ENCODE results near the gene MRPS2. TPM values are rescaled to one million over a fixed set of nuclear protein-coding genes. Genes with fewer than 3 reads are reported as not detected.

The MRPS2 gene
- total RNA-seq, 1 experiment from 2014 or later = 81.0 TPM

DNA sequence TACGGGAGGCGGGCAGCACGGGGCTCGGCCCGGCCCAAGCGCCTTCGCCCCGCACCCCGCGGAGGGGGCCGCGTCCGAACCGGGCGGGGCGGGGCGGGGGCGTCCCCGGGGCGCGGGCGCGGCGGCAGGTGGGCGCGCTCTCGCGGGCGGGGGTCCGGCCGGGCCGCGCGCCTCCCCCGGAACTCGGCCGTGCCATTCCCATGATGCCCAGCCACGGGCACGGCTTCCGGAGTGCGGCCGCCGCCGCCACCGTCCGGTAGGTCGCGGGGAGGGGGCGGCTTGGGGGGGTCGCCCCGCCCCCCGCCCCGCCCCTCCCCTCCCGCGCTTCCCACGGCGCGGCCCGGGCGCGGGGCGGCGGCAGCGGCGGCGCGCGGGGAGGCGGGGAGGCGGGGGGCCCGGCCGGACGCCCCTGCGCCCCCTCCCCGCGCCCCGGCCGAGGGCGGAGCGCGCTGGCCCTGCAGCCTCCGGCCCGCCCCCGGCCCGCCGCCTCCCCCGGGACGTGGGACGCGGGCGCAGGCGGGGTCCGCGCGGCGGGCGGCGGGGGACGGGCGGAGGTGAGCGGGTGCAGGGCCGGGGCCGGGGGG is 20.9 kb upstream of the MRPS2 start, which contains the start of gene PPP1R26:
Gene PPP1R26 (plus strand): TSS at position 314 of the 584 bp plus-strand sequence. CDS start 4,729 bp downstream, outside the sequence.
- peaks cover 8 to 17% of the 10 kb centered on the region in 2 experiments for H3K4me1 Mint-ChIP-seq
- Histone ChIP-seq H3K4me2 (ENCODE audit: insufficient read depth, insufficient read length, low read length) (peak within 1 kb of the TSS; percentile 90), H2BK5ac (ENCODE audit: insufficient read length, low read length) (no peak within 1 kb of the TSS), H3K9me3 (ENCODE audit: control insufficient read depth, low read depth, low read length) (no peaks in the 10 kb centered on the region), H3K79me2 (ENCODE audit: insufficient read depth, low read length) (no peaks in the 10 kb centered on the region; the same call in 1 of the 2 replicates), H3K27me3 (ENCODE audit: insufficient read depth, low read length) (no peaks in the 10 kb centered on the region), H3K27ac (ENCODE audit: insufficient read length, low read depth, low read length) (no peak within 1 kb of the TSS), H3K18ac (ENCODE audit: insufficient read length, low read depth, low read length) (no peak within 1 kb of the TSS), H4K20me1 (ENCODE audit: control insufficient read depth, insufficient read depth, insufficient read length) (no peaks in the 10 kb centered on the region), H2BK15ac (ENCODE audit: low read depth, low read length) (no peak within 1 kb of the TSS), H3K4ac (ENCODE audit: low read depth, low read length) (no peak within 1 kb of the TSS), H4K91ac (ENCODE audit: insufficient read length, low read depth, low read length) (no peak within 1 kb of the TSS), H3K9ac (ENCODE audit: extremely low read depth, insufficient read length, low read length) (peak within 1 kb of the TSS; percentile 34), H2BK120ac (ENCODE audit: low read depth, low read length, poor library complexity, severe bottlenecking) (no peak within 1 kb of the TSS), H3T11ph (ENCODE audit: low read length) (no peak within 1 kb of the TSS), H3K79me1 (ENCODE audit: insufficient read depth, low read depth, low read length, poor library complexity, severe bottlenecking) (peaks cover 3% of the 10 kb centered on the region), H4K8ac (replicated peaks; ENCODE audit: insufficient read length, low read depth, low read length) (no peak within 1 kb of the TSS), H2BK12ac (ENCODE audit: insufficient read length, low read depth, low read length) (no peak within 1 kb of the TSS), H3K23me2 (ENCODE audit: insufficient read length, low read depth, low read length, poor library complexity, severe bottlenecking) (peaks cover 6% of the 10 kb centered on the region), H2BK20ac (ENCODE audit: low read depth, low read length, poor library complexity, severe bottlenecking) (no peak within 1 kb of the TSS), H4K5ac (ENCODE audit: insufficient read length, low read depth, low read length) (no peak within 1 kb of the TSS), H2AFZ (ENCODE audit: low read length) (no peak within 1 kb of the TSS), H2AK5ac (ENCODE audit: insufficient read length, low read length) (no peak within 1 kb of the TSS), H3K23ac (ENCODE audit: insufficient read length, low read depth, low read length) (no peak within 1 kb of the TSS), H3K4me1 (ENCODE audit: insufficient read depth, low read length) (no peaks in the 10 kb centered on the region; the same call in 1 of the 2 replicates), H3K56ac (ENCODE audit: insufficient read length, low read depth, low read length) (no peak within 1 kb of the TSS), H3K14ac (ENCODE audit: insufficient read depth, low read length) (peak within 1 kb of the TSS; percentile 84)
- WGBS (ENCODE audit: extremely low coverage, insufficient read length, low lambda C conversion rate) = no CpG with 5 or more reads among the region's 103 CpGs
- TF ChIP-seq, protein P1, sequence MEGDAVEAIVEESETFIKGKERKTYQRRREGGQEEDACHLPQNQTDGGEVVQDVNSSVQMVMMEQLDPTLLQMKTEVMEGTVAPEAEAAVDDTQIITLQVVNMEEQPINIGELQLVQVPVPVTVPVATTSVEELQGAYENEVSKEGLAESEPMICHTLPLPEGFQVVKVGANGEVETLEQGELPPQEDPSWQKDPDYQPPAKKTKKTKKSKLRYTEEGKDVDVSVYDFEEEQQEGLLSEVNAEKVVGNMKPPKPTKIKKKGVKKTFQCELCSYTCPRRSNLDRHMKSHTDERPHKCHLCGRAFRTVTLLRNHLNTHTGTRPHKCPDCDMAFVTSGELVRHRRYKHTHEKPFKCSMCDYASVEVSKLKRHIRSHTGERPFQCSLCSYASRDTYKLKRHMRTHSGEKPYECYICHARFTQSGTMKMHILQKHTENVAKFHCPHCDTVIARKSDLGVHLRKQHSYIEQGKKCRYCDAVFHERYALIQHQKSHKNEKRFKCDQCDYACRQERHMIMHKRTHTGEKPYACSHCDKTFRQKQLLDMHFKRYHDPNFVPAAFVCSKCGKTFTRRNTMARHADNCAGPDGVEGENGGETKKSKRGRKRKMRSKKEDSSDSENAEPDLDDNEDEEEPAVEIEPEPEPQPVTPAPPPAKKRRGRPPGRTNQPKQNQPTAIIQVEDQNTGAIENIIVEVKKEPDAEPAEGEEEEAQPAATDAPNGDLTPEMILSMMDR (conservative IDR thresholded peaks at IDR 0.05) = no peak
- DNase-seq = no peak
- H3K9me3 Mint-ChIP-seq = no peaks in the 10 kb centered on the region; a peak in 1 of 5 replicates
- peaks cover 3 to 25% (median 21%) of the 10 kb centered on the region in 3 experiments; a peak in 6 of 7 replicates for H3K36me3 Mint-ChIP-seq (ENCODE audit: insufficient read depth in 1 of 3, low read depth in 3 of 3)
- no peaks in the 10 kb centered on the region; the same call in none of the 2 replicates for H3K27me3 Mint-ChIP-seq (ENCODE audit: low read depth)
- H3K27ac Mint-ChIP-seq = peak within 1 kb of the TSS in 1 of 3 experiments; percentile 44; a peak in 1 of 7 replicates
- H3K4me3 Mint-ChIP-seq = peak within 1 kb of the TSS; percentile 73 to 87

Measured in H9 (cell line).